A673 (cell line): ENCODE results near the gene ARMC6. TPM values are rescaled to one million over a fixed set of nuclear protein-coding genes. Genes with fewer than 3 reads are reported as not detected.

Source experiments
- BruUV-seq: library from RNA; stranded (reverse); fragments of 400-500 nt; replicated peaks from 2 replicates; lab custom pipeline; 2021; lab: Mats Ljungman, UMichigan
- CTCF ChIA-PET: fragments of 300-600 bp; sonication (Branson Sonifier 250); formaldehyde crosslinking; loops from one replicate; lab custom pipeline; 2022; ENCODE audit warnings: antibody characterized with exemption; lab: Charles Lee
- POLR2A ChIA-PET: fragments of 300-600 bp; sonication (Branson Sonifier 250); formaldehyde crosslinking; loops from one replicate; lab custom pipeline; 2022; ENCODE audit warnings: antibody characterized with exemption; ENCODE audit not compliant: low non-redundant PET; lab: Charles Lee
- DNase-seq: peaks from one replicate; pipeline ENCODE4 v3.0.0-alpha.2; 2015; ENCODE audit warnings: low spot score
- H3K27ac ChIP-seq: fragments of 200-600 bp; sonication (generic); 2 replicates; pipeline ENCODE4 v1.5.1; 2016; ENCODE audit warnings: mixed run types, low read depth, mild to moderate bottlenecking, mixed read lengths, antibody characterized with exemption, low read length; ENCODE audit not compliant: poor library complexity, severe bottlenecking
- H3K27me3 ChIP-seq: fragments of 200-600 bp; sonication (generic); replicated peaks from 2 replicates; pipeline ENCODE4 v1.6.1; 2017; ENCODE audit warnings: mixed run types, low read depth, mild to moderate bottlenecking, mixed read lengths, antibody characterized with exemption, low read length; ENCODE audit not compliant: insufficient read depth, poor library complexity
- H3K36me3 ChIP-seq: fragments of 200-600 bp; sonication (generic); 2 replicates; pipeline ENCODE4 v1.6.1; 2016; ENCODE audit warnings: mixed run types, mild to moderate bottlenecking, mixed read lengths, antibody characterized with exemption, low read length; ENCODE audit not compliant: insufficient read depth, poor library complexity, severe bottlenecking
- H3K4me1 ChIP-seq: fragments of 200-600 bp; sonication (generic); 2 replicates; pipeline ENCODE4 v1.6.1; 2017; ENCODE audit warnings: mixed run types, mild to moderate bottlenecking, mixed read lengths, antibody characterized with exemption, low read length; ENCODE audit not compliant: insufficient read depth, poor library complexity, severe bottlenecking
- H3K4me3 ChIP-seq: fragments of 200-600 bp; sonication (generic); 2 replicates; pipeline ENCODE4 v1.5.1; 2016; ENCODE audit warnings: low read depth, mixed run types, mild to moderate bottlenecking, mixed read lengths, low read length; ENCODE audit not compliant: poor library complexity, severe bottlenecking
- H3K9me3 ChIP-seq: fragments of 200-600 bp; sonication (generic); 2 replicates; pipeline ENCODE4 v1.6.1; 2016; ENCODE audit warnings: mixed run types, low read depth, mild to moderate bottlenecking, mixed read lengths, antibody characterized with exemption, low read length; ENCODE audit not compliant: poor library complexity, severe bottlenecking
- EZH2 ChIP-seq: fragments of 200-600 bp; sonication (generic); IDR thresholded peaks from 2 replicates; pipeline ENCODE4 v1.6.1; 2017; ENCODE audit warnings: borderline replicate concordance, low read depth, mild to moderate bottlenecking, mixed read lengths, antibody characterized with exemption, low read length; ENCODE audit not compliant: poor library complexity, severe bottlenecking
- intact Hi-C: fragments of 100-400 bp; cut with micrococcal nuclease; formaldehyde crosslinking; loops from one replicate; pipeline ENCODE4 v1.10.0; 2022; ENCODE audit not compliant: unreplicated experiment
- total RNA-seq: library from RNA; stranded (reverse); gene quantifications from 2 replicates; pipeline ENCODE4 v1.2.3, GENCODE V29; 2021
- TF ChIP-seq, protein P1 (sequence below): fragments of 300-800, 200-600 bp; sonication (generic); conservative IDR thresholded peaks from 2 replicates; pipeline ENCODE4 v1.5.1; 2017; ENCODE audit warnings: low read depth, mild to moderate bottlenecking, antibody characterized with exemption, low read length, moderate library complexity, mixed read lengths

Gene ARMC6
- total RNA-seq, 1 experiment from 2014 or later, result 62.7 TPM

DNA sequence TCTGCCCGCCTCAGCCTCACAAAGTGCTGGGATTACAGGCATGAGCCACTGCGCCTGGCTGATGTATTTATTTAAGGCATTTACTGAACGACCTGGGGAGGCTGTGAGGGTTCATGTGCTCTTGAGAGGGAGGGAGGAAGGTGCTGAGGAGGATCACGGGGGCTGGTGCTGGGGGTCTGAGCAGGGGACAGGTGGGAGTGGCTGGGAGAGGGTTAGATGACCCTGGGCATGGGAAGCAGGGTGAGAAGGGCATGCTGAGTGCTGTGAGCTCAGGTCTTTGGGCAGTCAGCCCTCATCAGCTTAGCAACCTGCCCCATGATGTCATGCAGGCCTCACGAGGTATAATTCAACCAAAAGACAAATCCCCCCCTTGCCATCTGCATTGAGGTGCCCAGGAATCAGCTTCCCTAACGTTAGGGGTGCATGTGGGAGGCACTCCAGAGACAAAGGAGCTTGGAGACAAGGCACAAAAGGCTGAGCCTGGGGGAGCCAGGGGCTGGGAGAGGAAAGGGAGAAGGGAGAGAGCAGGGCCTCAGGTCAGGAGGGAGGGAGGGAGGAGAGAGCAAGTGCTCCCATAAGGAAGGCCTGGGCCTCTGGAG, 36.5 kb upstream of the ARMC6 start:
- Histone ChIP-seq H3K36me3 (peaks cover 61% of the 10 kb centered on the region), H3K4me3 (no peak overlapping the region), H3K4me1 (peaks cover 10% of the 10 kb centered on the region), H3K27ac (no peak overlapping the region), H3K9me3 (no peaks in the 10 kb centered on the region), H3K27me3 (no peaks in the 10 kb centered on the region)
- intact Hi-C loops, result loop anchor here (5.0 kb wide), 1 partner anchor 140 kb away; the partner anchor contains the start of gene TMEM161A
- POLR2A ChIA-PET, result no interaction called here
- no peak for DNase-seq
- CTCF ChIA-PET, result no interaction called here
- TF ChIP-seq EZH2, result no peak
- TF ChIP-seq, protein P1, sequence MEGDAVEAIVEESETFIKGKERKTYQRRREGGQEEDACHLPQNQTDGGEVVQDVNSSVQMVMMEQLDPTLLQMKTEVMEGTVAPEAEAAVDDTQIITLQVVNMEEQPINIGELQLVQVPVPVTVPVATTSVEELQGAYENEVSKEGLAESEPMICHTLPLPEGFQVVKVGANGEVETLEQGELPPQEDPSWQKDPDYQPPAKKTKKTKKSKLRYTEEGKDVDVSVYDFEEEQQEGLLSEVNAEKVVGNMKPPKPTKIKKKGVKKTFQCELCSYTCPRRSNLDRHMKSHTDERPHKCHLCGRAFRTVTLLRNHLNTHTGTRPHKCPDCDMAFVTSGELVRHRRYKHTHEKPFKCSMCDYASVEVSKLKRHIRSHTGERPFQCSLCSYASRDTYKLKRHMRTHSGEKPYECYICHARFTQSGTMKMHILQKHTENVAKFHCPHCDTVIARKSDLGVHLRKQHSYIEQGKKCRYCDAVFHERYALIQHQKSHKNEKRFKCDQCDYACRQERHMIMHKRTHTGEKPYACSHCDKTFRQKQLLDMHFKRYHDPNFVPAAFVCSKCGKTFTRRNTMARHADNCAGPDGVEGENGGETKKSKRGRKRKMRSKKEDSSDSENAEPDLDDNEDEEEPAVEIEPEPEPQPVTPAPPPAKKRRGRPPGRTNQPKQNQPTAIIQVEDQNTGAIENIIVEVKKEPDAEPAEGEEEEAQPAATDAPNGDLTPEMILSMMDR, result no peak
- no TSS peak for BruUV-seq

DNA sequence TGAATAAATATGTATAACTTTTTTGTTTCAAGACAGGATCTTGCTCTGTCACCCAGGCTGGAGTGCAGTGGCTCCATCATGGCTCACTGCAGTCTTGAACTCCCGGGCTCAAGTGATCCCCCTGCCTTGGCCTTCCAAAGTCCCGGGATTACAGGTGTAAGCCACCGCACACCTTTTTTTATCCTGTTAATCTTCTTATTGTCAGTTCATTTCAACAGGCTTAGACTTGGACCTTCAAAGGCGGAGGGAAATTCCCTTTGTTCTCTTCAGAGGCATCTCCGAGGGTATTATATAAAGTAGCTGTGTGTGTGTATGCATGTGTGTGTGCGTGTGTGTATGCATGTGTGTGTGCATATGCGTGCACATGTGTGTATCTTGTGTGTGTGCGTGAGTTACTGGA, 35.1 kb upstream of the ARMC6 start:
- CTCF ChIA-PET, result interaction anchor here (0.7 kb wide), 1 partner anchor 706 kb away, joined by 6 read pairs; no protein-coding TSS in a partner anchor
- Histone ChIP-seq H3K27me3 (no peaks in the 10 kb centered on the region), H3K4me1 (peaks cover 10% of the 10 kb centered on the region), H3K4me3 (no peak overlapping the region), H3K27ac (peak overlapping the region; percentile 5), H3K36me3 (peaks cover 62% of the 10 kb centered on the region), H3K9me3 (no peaks in the 10 kb centered on the region)
- no peak for DNase-seq
- BruUV-seq, result no TSS peak
- TF ChIP-seq, protein P1, result no peak
- no peak for TF ChIP-seq EZH2
- POLR2A ChIA-PET, result no interaction called here
- intact Hi-C loops, result loop anchor here (5.0 kb wide), 1 partner anchor 139 kb away; the partner anchor contains the start of gene TMEM161A

DNA sequence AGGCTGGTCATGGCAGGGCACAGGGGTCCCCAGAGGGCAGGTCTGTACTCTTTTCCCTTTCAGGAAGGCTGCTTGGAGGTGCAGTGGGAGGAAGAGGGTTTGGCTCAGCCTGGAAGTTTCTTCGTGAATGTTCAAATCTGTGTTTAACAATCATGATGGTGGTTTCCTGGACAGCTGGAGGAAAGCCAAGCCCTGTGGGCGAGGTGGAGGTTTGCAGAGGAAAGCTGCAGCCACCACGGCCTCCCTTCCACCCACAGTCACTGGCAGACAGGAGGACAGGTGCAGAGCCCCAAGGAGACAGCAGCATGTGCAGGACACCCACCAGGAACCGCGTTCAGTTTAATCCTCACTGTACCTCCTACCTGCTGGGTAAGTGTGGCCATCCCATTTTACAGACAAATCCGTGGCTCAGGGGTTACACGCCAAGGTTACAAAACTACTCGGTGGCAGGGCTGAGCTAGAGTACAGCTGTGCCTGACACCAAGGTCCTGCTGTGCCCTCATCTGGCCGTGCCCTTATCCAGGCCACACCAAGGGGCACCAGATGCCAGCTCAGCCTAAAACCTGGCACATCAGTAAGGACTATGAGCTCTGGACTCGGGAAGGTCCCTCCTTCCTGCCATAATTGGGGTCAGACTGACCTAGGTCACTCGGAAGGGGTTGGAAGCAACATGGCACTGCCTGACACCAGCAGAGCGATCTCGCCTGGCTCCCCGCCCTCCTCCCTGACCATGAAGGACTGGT, 34.2 kb upstream of the ARMC6 start:
- Histone ChIP-seq H3K4me3 (no peak overlapping the region), H3K27ac (no peak overlapping the region), H3K36me3 (peaks cover 62% of the 10 kb centered on the region), H3K4me1 (peaks cover 10% of the 10 kb centered on the region), H3K27me3 (no peaks in the 10 kb centered on the region), H3K9me3 (no peaks in the 10 kb centered on the region)
- ChIA-PET CTCF (no interaction called here), POLR2A (no interaction called here)
- TF ChIP-seq EZH2, result no peak
- no peak for DNase-seq
- intact Hi-C loops, result loop anchor here (5.0 kb wide), 1 partner anchor 138 kb away; the partner anchor contains the start of gene TMEM161A
- BruUV-seq, result no TSS peak
